Measurements from ENCODE around the gene RBPJ.

The RBPJ gene

GRCh38 chr4:26325191-26325590 lies 4.4 kb downstream of the RBPJ start:
- Histone ChIP-seq H2BK5ac (ENCODE audit: low read length) (no peak overlapping the region), H3K79me1 (ENCODE audit: low read length) (peaks cover 9% of the 10 kb centered on the region), H3K79me2 (ENCODE audit: control insufficient read depth, insufficient read depth, low read length) (peaks cover 66% of the 10 kb centered on the region), H2BK120ac (ENCODE audit: low read depth, low read length) (no peak overlapping the region), H3K9ac (ENCODE audit: low read length) (no peak overlapping the region), H3K36me3 (ENCODE audit: control insufficient read depth, insufficient read depth, low read length) (no peaks in the 10 kb centered on the region), H4K5ac (ENCODE audit: low read length) (no peak overlapping the region), H3K4ac (ENCODE audit: low read depth, low read length) (no peak overlapping the region), H3K56ac (ENCODE audit: low read length) (peak overlapping the region; percentile 18), H3K4me3 (ENCODE audit: low read length) (no peak overlapping the region), H3K4me1 (ENCODE audit: control insufficient read depth, low read depth, low read length) (peaks cover 7% of the 10 kb centered on the region), H3K18ac (ENCODE audit: low read length) (no peak overlapping the region), H4K8ac (ENCODE audit: low read depth, low read length) (no peak overlapping the region), H3K27me3 (ENCODE audit: insufficient read depth, low read length, poor library complexity) (no peaks in the 10 kb centered on the region), H3K4me2 (ENCODE audit: low read length) (no peak overlapping the region), H2BK15ac (replicated peaks; ENCODE audit: low read depth) (no peak overlapping the region), H2AK5ac (ENCODE audit: low read length) (no peak overlapping the region), H3K27ac (ENCODE audit: low read depth, low read length) (no peak overlapping the region), H3K23ac (ENCODE audit: low read length) (no peak overlapping the region)
- peak; percentile 89 for DNase-seq
- WGBS (ENCODE audit: extremely low coverage, insufficient coverage, low lambda C conversion rate): no CpG with 5 or more reads among the region's 3 CpGs

GRCh38 chr4:26326791-26327190 lies 6.0 kb downstream of the RBPJ start:
- WGBS (ENCODE audit: extremely low coverage, insufficient coverage, low lambda C conversion rate): no CpG with 5 or more reads among the region's 2 CpGs
- Histone ChIP-seq H3K4me1 (ENCODE audit: control insufficient read depth, low read depth, low read length) (peaks cover 15% of the 10 kb centered on the region), H4K5ac (ENCODE audit: low read length) (no peak overlapping the region), H2BK120ac (ENCODE audit: low read depth, low read length) (no peak overlapping the region), H3K27me3 (ENCODE audit: insufficient read depth, low read length, poor library complexity) (no peaks in the 10 kb centered on the region), H4K8ac (ENCODE audit: low read depth, low read length) (no peak overlapping the region), H3K4ac (ENCODE audit: low read depth, low read length) (no peak overlapping the region), H3K4me3 (ENCODE audit: low read length) (no peak overlapping the region), H2BK15ac (replicated peaks; ENCODE audit: low read depth) (no peak overlapping the region), H2BK5ac (ENCODE audit: low read length) (no peak overlapping the region), H3K4me2 (ENCODE audit: low read length) (no peak overlapping the region), H3K79me1 (ENCODE audit: low read length) (peaks cover 11% of the 10 kb centered on the region), H3K27ac (ENCODE audit: low read depth, low read length) (no peak overlapping the region), H3K56ac (ENCODE audit: low read length) (no peak overlapping the region), H3K79me2 (ENCODE audit: control insufficient read depth, insufficient read depth, low read length) (peaks cover 75% of the 10 kb centered on the region), H3K36me3 (ENCODE audit: control insufficient read depth, insufficient read depth, low read length) (no peaks in the 10 kb centered on the region), H3K18ac (ENCODE audit: low read length) (no peak overlapping the region), H2AK5ac (ENCODE audit: low read length) (no peak overlapping the region), H3K23ac (ENCODE audit: low read length) (no peak overlapping the region), H3K9ac (ENCODE audit: low read length) (no peak overlapping the region)
- DNase-seq: no peak

DNA sequence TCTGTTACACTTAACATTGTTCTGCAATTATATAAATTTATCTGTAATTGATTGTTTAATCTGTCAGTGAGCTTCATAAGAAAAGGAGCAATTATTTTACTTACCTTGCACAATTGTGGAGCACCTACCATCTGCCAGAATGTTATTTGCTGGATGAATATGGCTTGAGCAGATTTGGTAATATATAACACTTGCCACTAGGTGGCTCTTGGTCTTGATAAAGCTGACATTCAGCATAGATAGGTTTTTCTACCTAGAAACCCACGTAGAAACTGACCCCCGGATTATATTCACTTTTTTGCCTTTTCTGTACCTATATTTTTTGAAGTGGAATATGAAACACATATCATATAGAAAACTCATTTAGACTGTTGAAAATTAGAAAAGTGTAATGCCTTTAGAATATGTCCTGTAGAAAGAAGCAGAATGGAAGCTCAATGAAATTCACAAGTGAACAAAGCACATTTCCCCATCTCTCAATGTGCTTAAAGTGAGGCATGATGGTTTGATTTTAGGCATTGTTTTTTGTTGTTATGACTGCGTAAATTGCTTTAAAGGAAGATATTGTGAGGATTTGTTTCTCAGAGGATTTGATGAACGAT lies 9.5 kb downstream of the RBPJ start:
- H3K27me3 ChIP-seq (ENCODE audit: insufficient read depth, low read length, poor library complexity): no peaks in the 10 kb centered on the region
- H3K23ac ChIP-seq (ENCODE audit: low read length): no peak overlapping the region
- H3K36me3 ChIP-seq (ENCODE audit: control insufficient read depth, insufficient read depth, low read length): no peaks in the 10 kb centered on the region
- no peak overlapping the region for H2BK15ac ChIP-seq (replicated peaks; ENCODE audit: low read depth)
- H3K79me2 ChIP-seq (ENCODE audit: control insufficient read depth, insufficient read depth, low read length): peaks cover 72% of the 10 kb centered on the region
- no peak overlapping the region for H3K18ac ChIP-seq (ENCODE audit: low read length)
- no peak overlapping the region for H3K4ac ChIP-seq (ENCODE audit: low read depth, low read length)
- H4K5ac ChIP-seq (ENCODE audit: low read length): no peak overlapping the region
- no peak overlapping the region for H3K27ac ChIP-seq (ENCODE audit: low read depth, low read length)
- peaks cover 11% of the 10 kb centered on the region for H3K79me1 ChIP-seq (ENCODE audit: low read length)
- H4K8ac ChIP-seq (ENCODE audit: low read depth, low read length): no peak overlapping the region
- no peak overlapping the region for H3K4me2 ChIP-seq (ENCODE audit: low read length)
- no peak overlapping the region for H2AK5ac ChIP-seq (ENCODE audit: low read length)
- peaks cover 12% of the 10 kb centered on the region for H3K4me1 ChIP-seq (ENCODE audit: control insufficient read depth, low read depth, low read length)
- 100% methylated on average over 2 of the region's 4 CpGs for WGBS (ENCODE audit: extremely low coverage, insufficient coverage, low lambda C conversion rate)
- peak overlapping the region; percentile 62 for H3K56ac ChIP-seq (ENCODE audit: low read length)
- DNase-seq: peak; percentile 77
- H3K4me3 ChIP-seq (ENCODE audit: low read length): no peak overlapping the region
- H2BK5ac ChIP-seq (ENCODE audit: low read length): no peak overlapping the region
- no peak overlapping the region for H2BK120ac ChIP-seq (ENCODE audit: low read depth, low read length)
- peak overlapping the region; percentile 34 for H3K9ac ChIP-seq (ENCODE audit: low read length)

- H3K27me3 ChIP-seq (ENCODE audit: insufficient read depth, low read length, poor library complexity): no peaks in the 10 kb centered on the region
- WGBS (ENCODE audit: extremely low coverage, insufficient coverage, low lambda C conversion rate): no CpG with 5 or more reads among the region's 6 CpGs
- no peak overlapping the region for H2AK5ac ChIP-seq (ENCODE audit: low read length)
- H3K56ac ChIP-seq (ENCODE audit: low read length): peak overlapping the region; percentile 25
- no peak overlapping the region for H3K4me3 ChIP-seq (ENCODE audit: low read length)
- H3K79me1 ChIP-seq (ENCODE audit: low read length): peaks cover 11% of the 10 kb centered on the region
- H4K5ac ChIP-seq (ENCODE audit: low read length): no peak overlapping the region
- H3K79me2 ChIP-seq (ENCODE audit: control insufficient read depth, insufficient read depth, low read length): peaks cover 72% of the 10 kb centered on the region
- no peak overlapping the region for H4K8ac ChIP-seq (ENCODE audit: low read depth, low read length)
- H3K18ac ChIP-seq (ENCODE audit: low read length): no peak overlapping the region
- no peak overlapping the region for H3K23ac ChIP-seq (ENCODE audit: low read length)
- H3K36me3 ChIP-seq (ENCODE audit: control insufficient read depth, insufficient read depth, low read length): no peaks in the 10 kb centered on the region
- no peak overlapping the region for H2BK5ac ChIP-seq (ENCODE audit: low read length)
- H3K4me2 ChIP-seq (ENCODE audit: low read length): no peak overlapping the region
- H3K9ac ChIP-seq (ENCODE audit: low read length): no peak overlapping the region
- H3K27ac ChIP-seq (ENCODE audit: low read depth, low read length): no peak overlapping the region
- peak; percentile 77 for DNase-seq
- H2BK15ac ChIP-seq (replicated peaks; ENCODE audit: low read depth): no peak overlapping the region
- no peak overlapping the region for H3K4ac ChIP-seq (ENCODE audit: low read depth, low read length)
- peaks cover 11% of the 10 kb centered on the region for H3K4me1 ChIP-seq (ENCODE audit: control insufficient read depth, low read depth, low read length)
- H2BK120ac ChIP-seq (ENCODE audit: low read depth, low read length): no peak overlapping the region
These were observed 10.1 kb downstream of the RBPJ start for GRCh38 chr4:26330946-26331345.

DNA sequence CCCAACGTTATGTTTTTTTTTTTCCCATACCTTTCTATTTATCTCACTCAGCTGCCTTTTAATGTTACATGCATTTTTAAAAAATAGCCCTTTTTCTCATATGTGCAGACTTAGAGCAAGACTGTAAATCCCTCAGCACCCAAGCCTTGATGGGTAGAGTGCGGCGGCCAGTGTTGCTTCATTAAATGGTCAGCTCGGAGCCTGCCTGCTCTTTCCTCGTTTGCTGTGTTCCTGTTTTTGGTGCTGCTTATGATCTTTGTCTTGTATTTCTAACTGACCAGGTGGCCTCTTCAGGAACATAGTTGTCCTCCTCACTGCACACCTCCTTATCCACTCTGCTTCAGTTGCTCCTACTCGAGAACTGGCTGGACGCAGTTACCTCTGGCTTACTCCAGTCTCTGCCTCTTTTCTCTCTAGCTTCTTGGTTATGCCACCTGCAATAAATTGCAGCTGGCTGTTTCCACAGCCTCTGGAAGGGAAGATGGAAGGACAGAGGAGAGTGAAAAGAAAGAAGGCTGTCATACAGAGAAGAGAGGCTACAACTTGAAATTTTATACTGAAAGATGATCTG lies 10.7 kb downstream of the RBPJ start:
- H3K4me3 ChIP-seq (ENCODE audit: low read length): no peak overlapping the region

GRCh38 chr4:26334366-26334765 lies 13.6 kb downstream of the RBPJ start:
- Histone ChIP-seq H3K79me1 (ENCODE audit: low read length) (peaks cover 4% of the 10 kb centered on the region), H3K4me3 (ENCODE audit: low read length) (no peak overlapping the region), H3K4ac (ENCODE audit: low read depth, low read length) (no peak overlapping the region), H4K8ac (ENCODE audit: low read depth, low read length) (no peak overlapping the region), H2AK5ac (ENCODE audit: low read length) (no peak overlapping the region), H3K23ac (ENCODE audit: low read length) (no peak overlapping the region), H3K27me3 (ENCODE audit: insufficient read depth, low read length, poor library complexity) (no peaks in the 10 kb centered on the region), H3K36me3 (ENCODE audit: control insufficient read depth, insufficient read depth, low read length) (no peaks in the 10 kb centered on the region), H3K27ac (ENCODE audit: low read depth, low read length) (no peak overlapping the region), H3K18ac (ENCODE audit: low read length) (no peak overlapping the region), H3K79me2 (ENCODE audit: control insufficient read depth, insufficient read depth, low read length) (peaks cover 72% of the 10 kb centered on the region), H3K4me1 (ENCODE audit: control insufficient read depth, low read depth, low read length) (peaks cover 8% of the 10 kb centered on the region), H3K56ac (ENCODE audit: low read length) (no peak overlapping the region), H3K9ac (ENCODE audit: low read length) (no peak overlapping the region), H2BK120ac (ENCODE audit: low read depth, low read length) (no peak overlapping the region), H2BK5ac (ENCODE audit: low read length) (no peak overlapping the region), H2BK15ac (replicated peaks; ENCODE audit: low read depth) (no peak overlapping the region), H3K4me2 (ENCODE audit: low read length) (no peak overlapping the region), H4K5ac (ENCODE audit: low read length) (no peak overlapping the region)
- no peak for DNase-seq
- no CpG with 5 or more reads among the region's 3 CpGs for WGBS (ENCODE audit: extremely low coverage, insufficient coverage, low lambda C conversion rate)

More for the DNA sequence above, 10.7 kb downstream of the RBPJ start:
- no peak overlapping the region for H3K23ac ChIP-seq (ENCODE audit: low read length)
- H3K9ac ChIP-seq (ENCODE audit: low read length): no peak overlapping the region
- no peak overlapping the region for H2BK120ac ChIP-seq (ENCODE audit: low read depth, low read length)
- H3K4me2 ChIP-seq (ENCODE audit: low read length): no peak overlapping the region
- H3K36me3 ChIP-seq (ENCODE audit: control insufficient read depth, insufficient read depth, low read length): no peaks in the 10 kb centered on the region
- no peak overlapping the region for H4K8ac ChIP-seq (ENCODE audit: low read depth, low read length)
- WGBS (ENCODE audit: extremely low coverage, insufficient coverage, low lambda C conversion rate): no CpG with 5 or more reads among the region's 7 CpGs
- peaks cover 11% of the 10 kb centered on the region for H3K4me1 ChIP-seq (ENCODE audit: control insufficient read depth, low read depth, low read length)
- no peak overlapping the region for H3K27ac ChIP-seq (ENCODE audit: low read depth, low read length)
- no peak for DNase-seq
- H4K5ac ChIP-seq (ENCODE audit: low read length): no peak overlapping the region
- peaks cover 77% of the 10 kb centered on the region for H3K79me2 ChIP-seq (ENCODE audit: control insufficient read depth, insufficient read depth, low read length)
- H2AK5ac ChIP-seq (ENCODE audit: low read length): no peak overlapping the region
- H3K56ac ChIP-seq (ENCODE audit: low read length): no peak overlapping the region
- H3K27me3 ChIP-seq (ENCODE audit: insufficient read depth, low read length, poor library complexity): no peaks in the 10 kb centered on the region
- H3K79me1 ChIP-seq (ENCODE audit: low read length): peaks cover 11% of the 10 kb centered on the region
- H3K18ac ChIP-seq (ENCODE audit: low read length): no peak overlapping the region
- H3K4ac ChIP-seq (ENCODE audit: low read depth, low read length): no peak overlapping the region
- H2BK15ac ChIP-seq (replicated peaks; ENCODE audit: low read depth): no peak overlapping the region
- H2BK5ac ChIP-seq (ENCODE audit: low read length): no peak overlapping the region
